Aorta (tissue), 5 donors: ENCODE data around the gene GMCL2. TPM values are rescaled to one million over a fixed set of nuclear protein-coding genes. Genes with fewer than 3 reads are reported as not detected.
"Not testable (repeated sequence)": the region's sequence is repeated elsewhere in the genome, so short reads cannot be mapped to it uniquely, and the experiment has no call there.

Experiments
- ATAC-seq: fragments of 200-7000 bp; cut with Tn5 transposase; one replicate; pipeline ENCODE4 v1.9.1; 2022; ENCODE audit warnings: moderate library complexity; ENCODE audit not compliant: low FRiP score
- DNase-seq, 2 donors: peaks; one replicate each; pipeline ENCODE4 v3.0.0-alpha.2; 2020
- H3K27ac ChIP-seq, 2 donors: one replicate each; pipeline ENCODE4 v1.5.1; 2013; ENCODE audit warnings: low read length in 2 of 2, mild to moderate bottlenecking in 2 of 2, moderate library complexity in 2 of 2, control low read depth in 1 of 2, inconsistent platforms in 1 of 2, low read depth in 1 of 2
- H3K27me3 ChIP-seq, 2 donors: one replicate each; pipeline ENCODE4 v1.6.1; 2013; ENCODE audit warnings: control low read depth in 1 of 2, low read length in 1 of 2, mild to moderate bottlenecking in 1 of 2, moderate library complexity in 1 of 2; ENCODE audit not compliant: insufficient read depth in 2 of 2, control insufficient read depth in 1 of 2
- H3K36me3 ChIP-seq, 2 donors: one replicate each; pipeline ENCODE4 v1.6.1; 2013; ENCODE audit warnings: control low read depth in 1 of 2, low read length in 1 of 2, mild to moderate bottlenecking in 1 of 2; ENCODE audit not compliant: insufficient read depth in 2 of 2, control insufficient read depth in 1 of 2
- H3K4me1 ChIP-seq, 2 donors: one replicate each; pipeline ENCODE4 v1.6.1; 2013; ENCODE audit warnings: low read length in 2 of 2, control low read depth in 1 of 2, mild to moderate bottlenecking in 1 of 2, moderate library complexity in 1 of 2; ENCODE audit not compliant: insufficient read depth in 2 of 2, control insufficient read depth in 1 of 2
- H3K4me3 ChIP-seq, 2 donors: one replicate each; pipeline ENCODE4 v1.5.1; 2013; ENCODE audit warnings: low read length in 2 of 2, control low read depth in 1 of 2, mild to moderate bottlenecking in 1 of 2
- H3K9me3 ChIP-seq: one replicate; pipeline ENCODE4 v1.6.1; 2013; ENCODE audit warnings: mild to moderate bottlenecking, low read length; ENCODE audit not compliant: control insufficient read depth
- WGBS, 2 donors: extraction: QIAGEN DNeasy Blood & Tissue Kit; methylation state at CpG; one replicate each; pipeline ENCODE4 v1.1.7; 2013; 5-methylcytosine and 5-hydroxymethylcytosine counted together
- intact Hi-C, 2 donors: fragments of 100-400 bp; cut with DNase I; formaldehyde crosslinking; loops; one replicate each; pipeline versions ENCODE4 v1.14.2 to v1.15.0; 2022
- polyA plus RNA-seq, 2 donors: library from polyadenylated mRNA; stranded (reverse); fragments of 200-250 nt; gene quantifications; one replicate each; pipeline ENCODE4 v1.2.3, GENCODE V29; 2013
- total RNA-seq, 2 donors: library from RNA; stranded (reverse); fragmentation: NEBNext Ultra II Directional; extraction: Animal tissue kit (Norgen Biotek cat#: 25700); gene quantifications; one replicate each; pipeline ENCODE4 v1.2.1, GENCODE V29; 2021
- donor health status: healthy with polysubstance abuse.
- donor health status: Bipolar disorder and iron deficiency.
- donor health status: DM: no; HTN: no; CAD: no.
- donor health status: DM: no; HTN: no; CAD: no.
- donor health status: DM: yes; HTN: yes; CAD: no.

The GMCL2 gene
- total and polyA plus RNA-seq, 4 donors, result not detected

DNA sequence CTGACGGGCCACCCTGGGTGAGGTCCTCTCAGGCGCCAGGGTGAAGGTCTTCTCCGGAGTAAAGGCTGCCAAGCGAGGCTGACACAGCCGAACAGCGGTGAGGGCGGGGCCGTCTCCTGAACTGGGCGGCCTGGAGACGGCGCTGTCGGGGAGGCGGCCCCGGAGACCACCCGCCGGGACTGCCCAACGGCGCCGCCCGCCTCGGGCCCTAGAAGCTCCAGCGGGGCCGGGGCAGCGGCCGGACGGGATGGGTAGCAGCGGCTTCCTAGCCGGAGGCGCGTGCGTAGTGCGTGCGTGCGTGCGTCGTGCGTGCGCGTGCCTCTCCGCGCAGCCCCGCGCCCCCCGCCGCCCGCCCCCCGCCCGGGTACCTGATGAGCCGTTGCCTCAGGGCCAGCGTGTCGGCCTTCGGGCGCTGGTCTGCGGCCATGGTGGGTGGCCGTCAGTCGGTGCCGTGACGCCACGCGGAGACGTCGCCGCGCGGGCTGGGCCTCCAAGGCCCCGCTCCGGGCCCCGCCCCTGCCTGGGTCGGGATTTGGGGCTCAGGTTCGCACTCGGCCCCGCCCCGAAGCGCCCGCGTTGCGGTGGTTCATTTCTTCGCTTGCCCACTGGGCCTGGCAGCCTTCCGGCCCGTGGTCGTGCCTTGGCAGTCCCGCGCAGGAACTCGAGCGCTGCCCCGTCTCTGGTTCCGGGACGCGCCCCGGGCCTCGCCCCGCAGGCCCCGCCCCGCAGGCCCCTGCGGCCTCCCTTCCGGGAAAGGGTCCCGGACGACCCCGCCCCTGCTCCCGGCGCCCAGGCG is 45.2 kb upstream of the GMCL2 start, which contains the start of gene PHYKPL:
Gene PHYKPL (minus strand): TSS at position 679 of the 796 bp plus-strand sequence. CDS start 252 bp downstream, at position 427.
- intact Hi-C loops, result no loop called here
- no peaks in the 10 kb centered on the region for H3K9me3 ChIP-seq
- peak within 1 kb of the TSS; percentile 47 to 65 for H3K27ac ChIP-seq
- H3K27me3 ChIP-seq, result no peaks in the 10 kb centered on the region
- DNase-seq (peak; percentile 85 to 92), ATAC-seq (peak; percentile 80)
- 0 to 1% methylated on average over 69 to 102 of the region's 102 CpGs for WGBS, 2 donors
- H3K36me3 ChIP-seq, result peaks cover 0 to 9% of the 10 kb centered on the region in 2 donors
- peak within 1 kb of the TSS; percentile 45 to 69 for H3K4me3 ChIP-seq
- H3K4me1 ChIP-seq, result peaks cover 0 to 2% of the 10 kb centered on the region in 2 donors

DNA sequence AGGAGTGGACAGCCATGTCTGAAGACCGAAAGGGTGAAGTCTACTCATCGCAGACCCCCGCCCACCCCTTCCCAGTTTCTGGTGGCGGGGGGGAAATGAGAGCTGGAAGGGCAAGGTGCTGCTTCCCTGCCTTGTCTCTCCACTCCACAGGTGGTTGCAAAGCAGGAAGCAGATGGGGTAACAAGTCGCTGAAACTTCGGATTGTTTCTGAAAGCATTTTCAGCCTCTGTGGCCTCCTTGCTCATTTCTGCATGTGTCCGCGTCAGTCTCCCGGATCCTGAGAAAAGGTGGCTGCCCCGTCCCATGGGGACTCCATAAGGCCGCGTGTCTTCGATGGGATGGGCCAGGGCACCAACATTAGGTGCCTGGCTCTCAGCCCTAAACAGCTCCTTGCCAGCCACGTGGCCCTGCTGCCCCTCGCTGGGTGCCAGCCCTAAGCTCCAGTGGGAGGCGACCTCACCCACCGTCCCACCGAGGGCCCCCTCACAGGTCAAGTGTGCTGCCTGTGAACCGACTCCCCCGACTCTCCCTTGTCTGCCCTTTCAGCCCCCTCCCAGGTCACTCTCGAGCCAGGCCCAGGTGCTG is 44.5 kb upstream of the GMCL2 start:
- Histone ChIP-seq H3K27ac (peak overlapping the region in 1 of 2 donors; percentile 43), H3K27me3 (no peaks in the 10 kb centered on the region), H3K4me3 (peak overlapping the region; percentile 45 to 69), H3K36me3 (peaks cover 0 to 9% of the 10 kb centered on the region in 2 donors), H3K4me1 (peaks cover 0 to 2% of the 10 kb centered on the region in 2 donors), H3K9me3 (no peaks in the 10 kb centered on the region)
- WGBS, 2 donors, result 21 to 25% methylated on average over 20 to 21 of the region's 21 CpGs
- ATAC-seq, result no peak
- intact Hi-C loops, result no loop called here
- no peak for DNase-seq

DNA sequence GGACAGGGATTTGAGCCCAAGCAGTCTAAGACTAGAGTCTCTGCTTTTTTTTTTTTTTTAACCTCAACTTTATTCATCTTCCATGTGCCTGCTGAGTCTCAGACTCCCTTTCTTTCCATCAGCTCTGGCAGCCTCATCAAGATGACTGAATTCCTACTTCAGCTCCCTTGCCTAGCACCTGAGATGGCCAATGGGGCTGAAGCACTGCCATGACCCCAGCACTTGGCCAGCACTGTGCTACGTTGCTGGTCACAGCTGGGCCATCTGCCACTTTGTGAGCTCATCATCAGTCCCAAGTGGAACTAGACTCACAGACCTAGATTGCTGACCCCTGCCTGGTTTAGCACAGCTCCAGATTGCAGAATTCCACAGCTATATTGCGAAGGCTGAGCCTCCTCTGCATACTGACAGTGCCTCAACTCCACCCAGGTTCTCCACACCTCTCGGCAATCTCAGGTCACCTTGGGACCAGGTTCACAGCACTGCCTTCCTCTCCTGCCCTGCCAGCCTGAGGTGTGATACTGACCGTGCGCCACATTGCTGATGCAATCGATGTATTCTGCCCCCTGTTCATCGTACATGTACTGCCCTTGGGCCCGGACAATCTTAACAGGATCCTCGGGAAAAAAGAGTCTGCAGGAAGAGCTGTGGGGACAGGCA is 43.8 kb upstream of the GMCL2 start:
- Histone ChIP-seq H3K9me3 (no peaks in the 10 kb centered on the region), H3K36me3 (peaks cover 0 to 9% of the 10 kb centered on the region in 2 donors), H3K27me3 (no peaks in the 10 kb centered on the region), H3K4me1 (peaks cover 0 to 2% of the 10 kb centered on the region in 2 donors), H3K27ac (no peak overlapping the region), H3K4me3 (peak overlapping the region in 1 of 2 donors; percentile 45)
- ATAC-seq (no peak), DNase-seq (peak in 1 of 2 donors; percentile 85)
- intact Hi-C loops, result no loop called here
- WGBS, 2 donors, result 68 to 73% methylated on average over 9 of the region's 9 CpGs

DNA sequence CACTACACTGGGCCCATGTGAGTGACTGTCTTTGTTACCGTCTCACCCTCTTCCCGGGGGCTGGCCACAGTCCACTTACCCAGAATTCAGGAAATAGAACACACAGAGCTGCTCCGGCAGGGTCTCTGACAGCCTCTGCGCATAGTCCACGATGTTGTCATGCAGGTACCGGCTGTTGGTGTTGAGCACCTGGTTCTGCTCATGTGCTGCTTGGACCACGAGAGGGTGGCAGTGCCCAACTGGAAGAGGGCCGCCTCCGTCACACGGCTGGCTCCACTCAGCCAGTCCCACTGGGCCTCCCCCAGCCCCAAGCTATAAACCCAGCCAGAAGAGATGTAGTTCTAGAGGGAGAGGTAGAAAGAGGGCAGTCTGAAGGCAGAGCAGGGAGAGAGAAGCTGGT is 42.7 kb upstream of the GMCL2 start:
- peaks cover 0 to 2% of the 10 kb centered on the region in 2 donors for H3K4me1 ChIP-seq
- H3K27ac ChIP-seq, result no peak overlapping the region
- H3K36me3 ChIP-seq, result peaks cover 0 to 9% of the 10 kb centered on the region in 2 donors
- no peaks in the 10 kb centered on the region for H3K27me3 ChIP-seq
- WGBS, 2 donors, result 87 to 94% methylated on average over 10 of the region's 10 CpGs
- DNase-seq (peak in 1 of 2 donors; percentile 67), ATAC-seq (no peak)
- no peaks in the 10 kb centered on the region for H3K9me3 ChIP-seq
- intact Hi-C loops, result no loop called here
- H3K4me3 ChIP-seq, result no peak overlapping the region

DNA sequence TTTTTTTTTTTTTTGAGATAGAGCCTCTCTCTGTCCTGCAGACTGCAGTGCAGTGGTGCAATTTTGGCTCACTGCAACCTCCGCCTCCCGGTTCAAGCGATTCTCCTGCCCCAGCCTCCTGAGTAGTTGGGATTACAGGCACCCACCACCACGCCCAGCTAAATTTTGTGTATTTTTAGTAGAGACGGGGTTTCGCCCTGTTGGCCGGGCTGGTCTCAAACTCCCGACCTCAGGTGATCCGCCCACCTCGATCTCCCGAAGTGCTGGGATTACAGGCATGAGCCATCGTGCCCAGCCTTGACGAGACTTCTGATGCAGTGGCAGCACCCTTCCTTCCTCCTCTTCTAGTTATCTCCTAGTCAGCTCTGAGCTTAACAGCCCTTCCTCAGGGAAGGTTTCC is 41.9 kb upstream of the GMCL2 start:
- H3K36me3 ChIP-seq, H3K27me3 ChIP-seq, intact Hi-C loops: not testable (repeated sequence)

DNA sequence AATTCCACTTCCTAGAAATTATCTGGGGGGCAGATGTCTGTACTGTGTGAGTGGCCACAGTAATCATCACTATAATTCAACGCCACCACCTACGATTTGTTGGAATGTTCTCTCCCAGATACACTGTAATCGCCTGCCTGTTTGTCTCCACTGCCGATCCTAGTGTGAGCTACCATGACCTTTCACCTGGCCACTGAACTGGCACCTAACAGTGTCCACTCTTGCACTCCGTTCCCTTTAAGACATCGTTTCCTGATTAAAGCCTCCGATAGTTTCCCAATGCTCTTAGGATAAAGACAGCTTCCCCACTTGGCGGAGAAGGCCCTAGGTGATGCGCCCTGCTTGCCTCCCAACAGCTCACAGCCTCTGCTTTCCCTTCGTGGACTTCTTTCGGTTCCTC is 41.4 kb upstream of the GMCL2 start:
- H3K36me3 ChIP-seq, result peaks cover 0 to 9% of the 10 kb centered on the region in 2 donors
- H3K4me1 ChIP-seq, result peaks cover 0 to 2% of the 10 kb centered on the region in 2 donors
- ATAC-seq, result no peak
- DNase-seq, result peak in 1 of 2 donors; percentile 22
- 96 to 97% methylated on average over 11 of the region's 11 CpGs for WGBS, 2 donors
- H3K27me3 ChIP-seq, result no peaks in the 10 kb centered on the region
- H3K9me3 ChIP-seq, result no peaks in the 10 kb centered on the region
- intact Hi-C loops, result no loop called here
- no peak overlapping the region for H3K4me3 ChIP-seq
- H3K27ac ChIP-seq, result no peak overlapping the region

More for the DNA sequence above, 41.9 kb upstream of the GMCL2 start:
- not testable (repeated sequence) for H3K4me3 ChIP-seq, H3K4me1 ChIP-seq, H3K27ac ChIP-seq, H3K9me3 ChIP-seq, ATAC-seq
- peak in 1 of 2 donors; percentile 52 for DNase-seq
- WGBS, 2 donors, result 94 to 95% methylated on average over 13 of the region's 13 CpGs

DNA sequence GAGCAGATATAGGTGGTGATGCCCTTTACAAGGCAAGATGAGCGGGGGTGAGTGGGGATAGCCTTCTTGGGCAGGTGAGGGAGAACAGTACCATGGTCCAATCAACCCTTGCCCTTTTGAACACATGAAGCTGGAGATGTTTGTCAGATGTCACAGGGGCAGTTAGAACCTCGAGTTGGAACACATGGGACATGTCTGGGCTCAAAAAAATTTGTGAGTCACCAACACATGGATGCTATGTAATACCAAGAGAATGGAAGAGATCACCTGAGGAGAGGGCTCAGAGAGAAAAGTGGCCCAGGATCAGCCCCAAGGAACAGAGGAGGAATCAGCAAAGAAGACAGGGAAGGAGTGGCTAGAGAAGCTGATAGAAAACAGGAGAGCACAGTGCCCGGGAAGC is 40.8 kb upstream of the GMCL2 start:
- Histone ChIP-seq H3K4me3 (no peak overlapping the region), H3K36me3 (peaks cover 0 to 9% of the 10 kb centered on the region in 2 donors), H3K4me1 (peaks cover 0 to 2% of the 10 kb centered on the region in 2 donors), H3K9me3 (no peaks in the 10 kb centered on the region), H3K27ac (no peak overlapping the region), H3K27me3 (no peaks in the 10 kb centered on the region)
- DNase-seq (no peak), ATAC-seq (no peak)
- intact Hi-C loops, result no loop called here
- WGBS, 2 donors, result 91 to 93% methylated on average over 3 of the region's 3 CpGs

DNA sequence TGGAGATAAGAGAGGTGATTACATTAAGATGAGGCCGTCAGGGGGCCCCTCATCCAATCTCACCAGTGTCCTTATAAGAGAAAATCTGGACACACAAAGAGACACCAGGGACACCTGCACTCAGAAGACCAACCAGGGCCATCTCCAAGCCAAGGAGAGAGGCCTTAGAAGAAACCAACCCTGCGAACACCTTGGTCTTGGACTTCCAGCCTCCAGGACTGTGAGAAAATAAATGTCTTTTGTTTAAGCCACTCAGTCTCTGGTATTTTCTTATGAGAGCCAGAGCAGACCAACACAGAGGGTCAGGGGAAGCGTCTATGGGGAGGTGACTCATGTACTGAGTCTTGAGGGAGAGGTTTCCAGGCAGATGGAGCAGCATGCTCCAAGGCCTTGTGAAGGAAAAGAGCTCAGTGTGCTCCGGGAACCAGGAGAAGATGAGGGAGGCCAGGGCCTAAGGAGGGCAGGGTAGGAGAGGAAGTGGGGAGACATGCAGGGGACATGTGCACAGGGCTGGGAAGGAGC is 40.0 kb upstream of the GMCL2 start:
- DNase-seq (no peak), ATAC-seq (no peak)
- Histone ChIP-seq H3K4me1 (peaks cover 0 to 2% of the 10 kb centered on the region in 2 donors), H3K36me3 (peaks cover 0 to 9% of the 10 kb centered on the region in 2 donors), H3K4me3 (no peak overlapping the region), H3K9me3 (no peaks in the 10 kb centered on the region), H3K27me3 (no peaks in the 10 kb centered on the region), H3K27ac (no peak overlapping the region)
- intact Hi-C loops, result no loop called here
- WGBS, 2 donors, result 97 to 100% methylated on average over 4 of the region's 4 CpGs
